HG03175 (cell line): Measurements from ENCODE around the gene FAM72B.
"Not testable (repeated sequence)": the region's sequence is repeated elsewhere in the genome, so short reads cannot be mapped to it uniquely, and the experiment has no call there.

Source experiments
- ATAC-seq: cut with Tn5 transposase; IDR thresholded peaks from one replicate; pipeline ENCODE4 v1.9.1; 2021; ENCODE audit warnings: mild to moderate bottlenecking, moderate library complexity; ENCODE audit not compliant: unreplicated experiment

The FAM72B gene

GRCh38 chr1:121184290-121185127, at the start of gene FAM72B, which contains the start of gene SRGAP2C:
TSS of gene FAM72B (minus strand) at chr1:121184340. CDS start at chr1:121183489, 851 bp downstream.
TSS of gene SRGAP2C (plus strand) at chr1:121184975. CDS start at chr1:121187447, 2,472 bp downstream.
- peak; percentile 79 for ATAC-seq

GRCh38 chr1:121232445-121233125, 48.4 kb upstream of the FAM72B start:
- peak; percentile 73 for ATAC-seq

GRCh38 chr1:121230636-121231035, 46.5 kb upstream of the FAM72B start:
- ATAC-seq = not testable (repeated sequence)

- not testable (repeated sequence) for ATAC-seq
Observed at GRCh38 chr1:121227544-121228330, 43.6 kb upstream of the FAM72B start.

GRCh38 chr1:121226925-121227324, 42.8 kb upstream of the FAM72B start:
- ATAC-seq = not testable (repeated sequence)

GRCh38 chr1:121226295-121226904, 42.3 kb upstream of the FAM72B start:
- ATAC-seq = not testable (repeated sequence)

GRCh38 chr1:121224714-121225113, 40.6 kb upstream of the FAM72B start:
- ATAC-seq = peak; percentile 98

GRCh38 chr1:121221770-121222169, 37.6 kb upstream of the FAM72B start:
- ATAC-seq = peak; percentile 75

GRCh38 chr1:121216676-121217075, 32.5 kb upstream of the FAM72B start:
- not testable (repeated sequence) for ATAC-seq

GRCh38 chr1:121215699-121216417, 31.7 kb upstream of the FAM72B start:
- not testable (repeated sequence) for ATAC-seq

- not testable (repeated sequence) for ATAC-seq
Observed at GRCh38 chr1:121214544-121215156, 30.5 kb upstream of the FAM72B start.

GRCh38 chr1:121213491-121213890, 29.4 kb upstream of the FAM72B start:
- not testable (repeated sequence) for ATAC-seq

- not testable (repeated sequence) for ATAC-seq
Observed at GRCh38 chr1:121210778-121211177, 26.6 kb upstream of the FAM72B start.

- ATAC-seq = not testable (repeated sequence)
Observed at GRCh38 chr1:121208375-121208774, 24.2 kb upstream of the FAM72B start.

- ATAC-seq = not testable (repeated sequence)
Observed at GRCh38 chr1:121207328-121207727, 23.2 kb upstream of the FAM72B start.

- ATAC-seq = not testable (repeated sequence)
Observed at GRCh38 chr1:121205786-121206711, 21.9 kb upstream of the FAM72B start.

GRCh38 chr1:121202986-121203385, 18.8 kb upstream of the FAM72B start:
- not testable (repeated sequence) for ATAC-seq
